GM18858 (cell line): Measurements from ENCODE around the gene ACCS.

ENCODE experiments used
- ATAC-seq: cut with Tn5 transposase; IDR thresholded peaks from one replicate; pipeline ENCODE4 v1.9.1; 2021; ENCODE audit not compliant: unreplicated experiment

Gene ACCS

GRCh38 chr11:44036811-44037657, 29.0 kb upstream of the ACCS start:
- ATAC-seq, result no peak

GRCh38 chr11:44037658-44037998, 28.4 kb upstream of the ACCS start:
- ATAC-seq, result no peak

GRCh38 chr11:44043157-44043556, 22.9 kb upstream of the ACCS start:
- no peak for ATAC-seq

GRCh38 chr11:44046182-44046581, 19.9 kb upstream of the ACCS start:
- ATAC-seq, result no peak

- ATAC-seq, result no peak
Measured at GRCh38 chr11:44047298-44047697, 18.8 kb upstream of the ACCS start.

GRCh38 chr11:44047931-44048431, 18.1 kb upstream of the ACCS start, which contains the start of gene ACCSL:
ACCSL (plus strand) TSS chr11:44047981; CDS start chr11:44048037, 56 bp downstream.
- no peak for ATAC-seq

GRCh38 chr11:44049832-44050231, 16.2 kb upstream of the ACCS start:
- ATAC-seq, result no peak

GRCh38 chr11:44051171-44051570, 14.9 kb upstream of the ACCS start:
- ATAC-seq, result no peak

- no peak for ATAC-seq
Measured at GRCh38 chr11:44057340-44057739, 8.7 kb upstream of the ACCS start.

GRCh38 chr11:44058275-44058674, 7.8 kb upstream of the ACCS start:
- ATAC-seq, result no peak

- ATAC-seq, result no peak
Measured at GRCh38 chr11:44065161-44065661, 859 bp upstream of the ACCS start.

GRCh38 chr11:44066732-44067141, 667 bp downstream of the ACCS start:
- ATAC-seq, result no peak

- ATAC-seq, result no peak
Measured at GRCh38 chr11:44067266-44067665, 1.2 kb downstream of the ACCS start.

GRCh38 chr11:44068180-44068579, 2.1 kb downstream of the ACCS start:
- no peak for ATAC-seq

- ATAC-seq, result no peak
Measured at GRCh38 chr11:44071157-44071556, 5.1 kb downstream of the ACCS start.

GRCh38 chr11:44072757-44073658, 6.9 kb downstream of the ACCS start:
- ATAC-seq, result no peak

GRCh38 chr11:44078794-44079193, 12.7 kb downstream of the ACCS start:
- no peak for ATAC-seq

GRCh38 chr11:44079376-44079775, 13.3 kb downstream of the ACCS start:
- ATAC-seq, result no peak

- ATAC-seq, result no peak
Measured at GRCh38 chr11:44080951-44081350, 14.9 kb downstream of the ACCS start.

GRCh38 chr11:44082645-44083044, 16.6 kb downstream of the ACCS start:
- ATAC-seq, result no peak

GRCh38 chr11:44083433-44083832, 17.4 kb downstream of the ACCS start:
- no peak for ATAC-seq

- no peak for ATAC-seq
Measured at GRCh38 chr11:44083906-44084305, 17.8 kb downstream of the ACCS start.
